GM13977 (cell line): ENCODE data around the gene GNG2.
A peak's percentile ranks its signal among the peaks of the same experiment; 100 is the strongest.
"Not testable (repeated sequence)": the region's sequence is repeated elsewhere in the genome, so short reads cannot be mapped to it uniquely, and the experiment has no call there.

Experiments used
- DNase-seq: peaks from one replicate; pipeline ENCODE4 v3.0.0; 2012; ENCODE audit warnings: low spot score
- in situ Hi-C: fragments of 300-500 bp; cut with MboI; formaldehyde crosslinking; loops from one replicate; pipeline ENCODE4 v1.12.0; 2022; ENCODE audit warnings: low sequenced_read_pairs, low pct_unique_long_range_greater_than_20kb, mixed read lengths, inconsistent platforms; ENCODE audit not compliant: unreplicated experiment
- TF ChIP-seq, protein P1 (sequence below): IDR thresholded peaks from 2 replicates; pipeline ENCODE4 v1.5.1; 2012; ENCODE audit warnings: mild to moderate bottlenecking, control low read depth; ENCODE audit not compliant: insufficient read depth; ENCODE audit errors: extremely low read depth, missing control alignments

GNG2 gene

DNA sequence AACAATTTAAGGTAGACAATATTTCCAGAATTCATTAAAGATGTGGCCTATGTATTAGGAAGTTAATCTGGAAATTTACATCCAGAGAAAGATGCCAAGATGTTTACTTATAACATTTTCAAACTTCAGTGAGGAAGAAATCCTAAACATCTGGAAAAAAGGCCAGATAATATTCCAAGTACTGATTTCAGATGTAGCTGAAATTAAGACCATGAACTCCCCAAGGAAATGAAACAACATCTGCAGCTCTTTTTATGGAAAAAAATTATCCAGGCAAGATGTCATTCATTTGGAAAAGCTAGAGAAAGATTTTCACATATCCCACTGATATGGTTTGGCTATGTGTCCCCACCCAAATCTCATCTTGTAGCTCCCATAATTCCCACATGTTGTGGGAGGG is 35.0 kb downstream of the GNG2 start:
- in situ Hi-C loops: no loop called here
- no peak for DNase-seq
- TF ChIP-seq, protein P1, sequence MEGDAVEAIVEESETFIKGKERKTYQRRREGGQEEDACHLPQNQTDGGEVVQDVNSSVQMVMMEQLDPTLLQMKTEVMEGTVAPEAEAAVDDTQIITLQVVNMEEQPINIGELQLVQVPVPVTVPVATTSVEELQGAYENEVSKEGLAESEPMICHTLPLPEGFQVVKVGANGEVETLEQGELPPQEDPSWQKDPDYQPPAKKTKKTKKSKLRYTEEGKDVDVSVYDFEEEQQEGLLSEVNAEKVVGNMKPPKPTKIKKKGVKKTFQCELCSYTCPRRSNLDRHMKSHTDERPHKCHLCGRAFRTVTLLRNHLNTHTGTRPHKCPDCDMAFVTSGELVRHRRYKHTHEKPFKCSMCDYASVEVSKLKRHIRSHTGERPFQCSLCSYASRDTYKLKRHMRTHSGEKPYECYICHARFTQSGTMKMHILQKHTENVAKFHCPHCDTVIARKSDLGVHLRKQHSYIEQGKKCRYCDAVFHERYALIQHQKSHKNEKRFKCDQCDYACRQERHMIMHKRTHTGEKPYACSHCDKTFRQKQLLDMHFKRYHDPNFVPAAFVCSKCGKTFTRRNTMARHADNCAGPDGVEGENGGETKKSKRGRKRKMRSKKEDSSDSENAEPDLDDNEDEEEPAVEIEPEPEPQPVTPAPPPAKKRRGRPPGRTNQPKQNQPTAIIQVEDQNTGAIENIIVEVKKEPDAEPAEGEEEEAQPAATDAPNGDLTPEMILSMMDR: no peak

DNA sequence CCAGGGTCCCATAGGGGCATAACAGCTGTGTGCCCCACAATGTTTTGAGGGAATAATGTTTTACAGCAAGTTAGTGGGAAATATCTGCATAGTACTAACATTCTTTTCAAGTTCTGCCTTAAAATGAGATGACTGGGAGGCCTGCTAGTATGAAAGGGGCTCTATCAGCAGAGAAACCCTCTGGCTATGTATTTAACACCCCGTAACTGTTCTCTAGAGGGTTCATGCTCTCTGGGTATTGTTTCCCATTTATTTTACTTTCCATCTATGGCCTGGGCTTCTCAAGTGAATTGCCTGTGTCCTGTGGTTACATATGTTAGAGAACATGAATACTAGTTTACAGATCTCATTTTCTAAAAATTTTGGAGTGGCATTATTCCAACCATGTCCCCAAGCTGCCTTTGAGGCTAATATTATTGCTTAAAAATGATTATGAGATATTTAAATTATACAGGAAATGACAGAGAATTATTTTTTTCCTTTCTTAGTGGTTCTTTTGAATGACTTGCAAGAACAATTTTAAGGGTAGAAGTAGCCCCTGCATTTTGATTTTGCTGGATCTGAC is 37.5 kb downstream of the GNG2 start:
- no peak for DNase-seq
- TF ChIP-seq, protein P1: no peak
- in situ Hi-C loops: no loop called here

DNA sequence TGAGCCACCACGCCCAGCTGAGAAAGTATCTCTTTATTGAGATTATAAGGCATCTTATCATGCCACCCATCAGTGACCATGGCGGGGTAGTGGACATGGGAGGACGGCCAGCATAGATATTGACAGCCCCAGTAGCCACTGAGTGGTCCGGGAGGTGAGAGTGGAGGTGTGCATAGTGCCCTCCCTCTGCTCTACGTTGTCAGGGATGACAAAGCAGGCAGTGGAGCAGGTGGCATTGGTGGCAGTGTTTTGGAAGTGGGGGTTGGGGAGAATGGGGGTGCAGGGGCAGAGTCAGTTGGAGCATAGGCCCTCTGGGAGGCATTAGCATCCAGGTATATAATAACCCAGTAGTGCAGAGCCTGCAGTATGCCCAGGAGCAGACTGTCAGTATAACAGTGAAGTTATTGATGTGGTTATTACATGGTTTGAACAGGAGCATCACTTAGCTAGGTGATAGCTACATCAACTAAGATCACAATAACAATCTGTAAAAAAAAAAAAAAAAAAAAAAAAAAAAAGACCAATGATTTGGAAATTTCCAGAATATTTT is 41.1 kb downstream of the GNG2 start:
- in situ Hi-C loops: no loop called here
- TF ChIP-seq, protein P1: no peak
- no peak for DNase-seq

DNA sequence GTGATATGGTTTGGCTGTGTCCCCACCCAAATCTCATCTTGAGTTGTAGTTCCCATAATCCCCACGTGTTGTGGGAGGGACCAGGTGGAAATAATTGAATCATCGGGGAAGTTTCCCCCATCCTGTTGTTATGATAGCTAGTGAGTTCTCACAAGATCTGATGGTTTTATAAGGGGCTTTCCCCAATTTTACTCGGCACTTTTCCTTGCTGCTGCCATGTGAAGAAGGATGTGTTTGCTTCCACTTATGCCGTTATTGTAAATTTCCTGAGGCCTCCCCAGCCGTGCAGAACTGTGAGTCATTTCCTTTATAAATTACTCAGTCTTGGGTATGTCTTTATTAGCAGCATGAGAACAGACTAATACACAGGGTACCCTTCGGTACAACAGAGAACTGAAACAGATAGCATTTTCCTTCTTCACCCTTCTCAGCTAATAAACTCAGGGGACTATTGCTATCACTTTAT is 45.3 kb downstream of the GNG2 start:
- peak; percentile 26 for DNase-seq
- in situ Hi-C loops: not testable (repeated sequence)

DNA sequence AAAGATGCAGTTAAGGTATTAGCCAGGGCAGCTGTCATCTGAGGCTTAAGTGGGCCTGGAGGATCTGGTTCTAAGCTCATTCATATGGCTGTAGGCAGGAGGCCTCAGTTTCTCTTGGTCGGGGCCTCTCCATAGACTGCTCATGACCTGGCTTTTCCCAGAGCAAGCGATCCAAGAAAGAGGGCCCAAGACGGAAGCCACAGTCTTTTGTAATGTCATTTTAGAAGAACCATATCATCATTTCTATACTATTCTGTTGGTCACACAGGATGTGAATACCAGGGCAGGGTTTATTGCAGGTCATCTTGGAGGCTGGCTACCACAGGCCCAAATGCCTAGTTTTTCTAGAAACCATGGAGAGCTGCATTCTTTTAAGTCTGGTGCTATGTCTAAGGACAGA is 47.7 kb downstream of the GNG2 start:
- TF ChIP-seq, protein P1: no peak
- in situ Hi-C loops: no loop called here
- DNase-seq: no peak

DNA sequence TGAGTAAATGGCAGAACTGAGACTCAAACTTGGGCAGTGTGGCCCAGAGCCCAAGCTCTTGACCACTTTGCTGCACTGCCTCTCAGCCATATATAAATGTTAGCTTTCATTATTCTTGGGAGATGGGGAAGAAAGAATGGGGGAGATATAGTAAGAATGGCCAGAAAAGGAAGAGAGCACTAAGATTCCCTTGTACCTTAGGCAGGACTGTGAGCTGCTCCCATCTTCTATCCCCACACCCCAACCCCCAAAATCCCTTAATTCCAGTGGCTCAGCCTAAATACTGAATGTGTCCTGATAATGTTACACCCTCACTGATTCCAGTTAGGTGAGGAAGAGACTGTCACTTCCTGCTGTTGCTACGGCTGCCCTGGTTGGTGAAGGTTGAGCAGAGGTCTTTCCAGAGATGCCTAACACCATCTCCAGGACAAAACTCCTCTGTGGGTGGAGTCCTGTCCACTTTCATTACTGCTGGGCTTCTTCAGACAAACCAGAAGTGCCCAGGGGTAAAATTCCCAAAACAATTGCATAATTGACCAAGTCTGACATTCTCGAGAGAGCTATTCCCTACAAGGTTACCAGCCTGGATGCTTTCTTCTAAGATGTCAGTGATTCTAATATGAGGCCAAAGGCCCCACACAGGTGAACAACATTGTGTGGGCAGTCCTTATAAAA is 51.8 kb downstream of the GNG2 start:
- in situ Hi-C loops: no loop called here
- TF ChIP-seq, protein P1: no peak
- no peak for DNase-seq

DNA sequence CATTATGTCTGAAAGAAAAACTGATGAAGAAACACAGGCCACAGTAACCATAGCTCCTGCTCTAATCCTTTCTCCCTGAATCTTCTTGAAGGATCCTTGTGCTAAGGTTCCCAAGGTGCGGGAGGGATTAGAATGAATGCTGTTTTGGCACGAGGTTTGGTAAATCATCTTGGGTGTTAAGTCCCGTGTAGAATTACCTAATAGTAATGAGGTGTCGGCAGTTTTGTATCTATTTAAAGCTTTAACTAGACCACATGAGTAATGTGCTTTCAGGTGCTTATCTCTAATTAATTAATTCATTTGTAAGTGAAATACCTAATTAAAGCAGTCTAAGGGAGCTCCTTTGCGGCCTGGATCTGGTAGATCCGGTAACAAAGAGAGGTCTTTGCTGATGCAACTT is 53.9 kb downstream of the GNG2 start:
- in situ Hi-C loops: no loop called here
- no peak for DNase-seq
- TF ChIP-seq, protein P1: no peak
